IPS-18c (cell line): ENCODE measurements around the gene SMC1B.
"Not testable (repeated sequence)": the region's sequence is repeated elsewhere in the genome, so short reads cannot be mapped to it uniquely, and the experiment has no call there.

Source experiments
- H3K4me3 ChIP-seq: 2 replicates; pipeline ENCODE4 v1.7.0; 2013; ENCODE audit warnings: low read depth, mild to moderate bottlenecking, low read length, moderate library complexity; ENCODE audit not compliant: insufficient read depth
- H3K9me3 ChIP-seq: one replicate; pipeline ENCODE4 v1.6.1; 2013; ENCODE audit warnings: mild to moderate bottlenecking, low read length, moderate library complexity; ENCODE audit not compliant: control insufficient read depth, insufficient read depth

SMC1B gene

GRCh38 chr22:45449442-45449841, 36.0 kb upstream of the SMC1B start:
- H3K9me3 ChIP-seq, H3K4me3 ChIP-seq: not testable (repeated sequence)

DNA sequence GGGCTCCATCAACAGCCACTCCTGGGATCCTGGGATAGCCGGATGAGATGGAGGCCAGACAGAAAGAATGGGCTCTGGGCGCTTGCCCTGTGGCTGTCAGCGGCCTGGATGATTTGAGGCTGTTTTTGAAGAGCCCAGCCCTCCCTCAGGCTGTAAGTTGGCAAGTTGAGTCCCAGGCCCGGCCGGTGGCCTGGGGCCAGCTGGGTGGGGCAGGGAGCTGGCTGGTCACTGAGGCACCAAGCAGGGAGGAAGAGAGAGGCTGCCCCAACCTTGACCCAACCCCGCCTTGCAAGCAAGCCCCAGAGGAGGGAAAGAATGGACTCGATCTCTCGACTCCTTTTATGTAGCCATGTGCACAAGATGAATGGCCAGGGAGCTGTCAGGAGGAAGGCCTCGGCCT, 35.0 kb upstream of the SMC1B start:
- Histone ChIP-seq H3K9me3 (no peaks in the 10 kb centered on the region), H3K4me3 (no peak overlapping the region)

DNA sequence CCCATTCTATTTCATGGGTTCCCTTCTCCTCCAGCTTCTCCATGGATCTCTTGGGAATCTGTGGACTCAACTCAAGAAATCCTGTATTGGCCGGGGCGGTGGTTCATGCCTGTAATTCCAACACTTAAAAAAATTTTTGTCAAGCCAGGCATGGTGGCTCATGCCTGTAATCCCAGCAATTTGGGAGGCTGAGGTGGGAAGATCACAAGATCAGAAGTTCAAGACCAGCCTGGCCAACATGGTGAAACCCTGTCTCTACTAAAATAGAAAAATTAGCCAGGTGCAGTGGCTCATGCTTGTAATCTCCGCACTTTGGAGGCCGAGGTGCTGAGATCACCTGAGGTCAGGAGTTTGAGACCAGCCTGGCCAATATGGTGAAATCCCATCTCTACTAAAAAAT, 34.2 kb upstream of the SMC1B start:
- H3K9me3 ChIP-seq, H3K4me3 ChIP-seq: not testable (repeated sequence)

- Histone ChIP-seq H3K4me3 (no peak overlapping the region), H3K9me3 (no peaks in the 10 kb centered on the region)
Observed at GRCh38 chr22:45446216-45446615, 32.8 kb upstream of the SMC1B start.

- Histone ChIP-seq H3K4me3 (no peak overlapping the region), H3K9me3 (no peaks in the 10 kb centered on the region)
Observed at GRCh38 chr22:45445031-45445710, 31.8 kb upstream of the SMC1B start.

DNA sequence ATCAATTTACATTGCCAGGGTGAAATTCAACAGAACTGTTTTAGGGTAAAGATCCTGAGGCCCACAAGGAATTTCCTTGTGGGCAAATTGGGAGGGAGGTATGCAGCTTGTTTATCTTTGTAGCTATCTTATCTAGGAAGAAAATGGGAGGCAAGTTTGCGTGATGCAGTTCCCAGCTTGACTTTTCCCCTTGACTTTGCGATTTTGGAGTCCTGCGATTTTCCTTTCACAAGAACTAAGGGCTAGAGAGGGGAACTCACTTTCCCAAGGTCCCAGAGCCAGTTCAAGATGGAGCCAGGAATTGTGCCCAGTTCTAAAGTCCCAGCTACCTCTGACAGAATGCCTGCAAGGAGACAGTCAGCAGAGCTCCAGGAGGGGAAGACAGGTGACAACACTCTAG, 30.8 kb upstream of the SMC1B start:
- Histone ChIP-seq H3K9me3 (no peaks in the 10 kb centered on the region), H3K4me3 (no peak overlapping the region)

DNA sequence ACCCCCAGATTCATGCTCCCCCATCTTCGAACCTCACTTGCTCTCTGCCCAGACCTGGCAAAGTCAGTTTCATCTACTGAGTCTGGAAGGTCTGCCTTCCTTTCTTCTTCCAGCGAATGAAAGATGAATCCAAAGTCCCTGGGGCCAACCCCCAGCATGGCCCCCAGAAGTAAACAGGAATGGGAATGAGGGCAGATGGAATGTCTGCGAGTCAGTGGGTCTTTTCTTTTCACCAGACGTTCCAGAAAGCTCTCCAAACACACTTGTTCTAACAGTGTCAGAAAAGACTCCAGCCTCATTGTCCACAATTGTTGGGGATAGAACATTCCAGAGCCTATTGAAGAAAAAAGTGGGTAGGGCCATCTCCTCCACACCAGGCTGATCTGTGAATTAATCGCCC, 28.7 kb upstream of the SMC1B start:
- no peak overlapping the region for H3K4me3 ChIP-seq
- no peaks in the 10 kb centered on the region for H3K9me3 ChIP-seq

DNA sequence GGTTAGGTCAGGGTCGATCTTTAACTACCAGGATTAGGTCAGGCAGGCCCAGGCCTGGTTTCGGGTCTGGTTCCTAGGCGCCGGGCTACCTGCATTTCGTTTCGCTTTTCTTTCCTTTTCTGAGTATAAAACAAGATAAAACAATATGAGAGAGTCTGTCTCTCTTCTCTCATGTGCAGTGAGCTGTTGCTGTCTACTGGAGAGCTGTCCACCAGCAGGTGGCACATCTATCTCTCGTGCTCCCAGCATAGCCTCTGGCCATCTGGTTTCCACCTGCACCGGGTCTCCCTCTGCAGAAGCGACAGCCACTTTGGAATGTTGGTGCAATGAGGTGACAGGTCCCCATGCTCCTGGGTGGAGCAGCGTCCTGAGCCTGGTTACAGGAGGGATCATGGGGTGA, 27.7 kb upstream of the SMC1B start:
- no peak overlapping the region for H3K4me3 ChIP-seq

DNA sequence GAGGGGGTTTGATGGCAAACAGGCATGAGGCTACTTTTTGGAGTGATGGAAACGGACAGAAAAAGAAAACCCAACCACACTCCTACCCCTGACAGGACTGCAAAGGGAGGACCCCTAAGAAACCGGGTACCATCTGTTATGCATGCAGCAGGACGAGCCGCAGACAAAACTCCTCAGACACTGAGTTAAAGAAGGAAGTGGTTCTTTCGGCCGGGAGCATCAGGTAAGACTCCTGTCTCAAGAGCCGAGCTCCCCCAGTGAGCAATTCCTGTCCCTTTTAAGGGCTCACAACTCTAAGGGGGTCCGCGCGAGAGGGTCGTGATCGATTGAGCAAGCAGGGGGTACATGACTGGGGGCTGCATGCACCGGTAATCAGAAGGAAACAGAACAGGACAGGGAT, 27.3 kb upstream of the SMC1B start:
- not testable (repeated sequence) for H3K9me3 ChIP-seq, H3K4me3 ChIP-seq

More for the DNA sequence above, 27.7 kb upstream of the SMC1B start:
- H3K9me3 ChIP-seq, result no peaks in the 10 kb centered on the region

- H3K4me3 ChIP-seq, result no peak overlapping the region
- H3K9me3 ChIP-seq, result no peaks in the 10 kb centered on the region
Observed at GRCh38 chr22:45438336-45438735, 24.9 kb upstream of the SMC1B start.

DNA sequence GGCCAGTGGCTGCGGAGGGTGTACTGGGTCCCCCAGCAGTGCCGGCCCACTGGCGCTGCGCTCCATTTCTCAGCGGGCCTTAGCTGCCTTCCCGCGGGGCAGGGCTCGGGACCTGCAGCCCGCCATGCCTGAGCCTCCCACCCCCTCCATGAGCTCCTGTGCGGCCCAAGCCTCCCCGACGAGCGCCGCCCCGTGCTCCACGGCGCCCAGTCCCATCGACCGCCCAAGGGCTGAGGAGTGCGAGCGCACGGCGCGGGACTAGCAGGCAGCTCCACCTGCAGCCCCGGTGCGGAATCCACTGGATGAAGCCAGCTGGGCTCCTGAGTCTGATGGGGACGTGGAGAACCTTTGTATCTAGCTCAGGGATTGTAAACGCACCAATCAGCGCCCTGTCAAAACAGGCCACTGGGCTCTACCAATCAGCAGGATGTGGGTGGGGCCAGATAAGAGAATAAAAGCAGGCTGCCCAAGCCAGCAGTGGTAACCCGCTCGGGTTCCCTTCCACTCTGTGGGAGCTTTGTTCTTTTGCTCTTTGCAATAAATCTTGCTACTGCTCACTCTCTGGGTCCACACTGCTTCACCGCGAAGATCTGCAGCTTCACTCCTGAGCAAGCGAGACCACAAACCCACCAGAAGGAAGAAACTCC, 23.6 kb upstream of the SMC1B start:
- not testable (repeated sequence) for H3K4me3 ChIP-seq, H3K9me3 ChIP-seq

GRCh38 chr22:45435544-45436139, 22.2 kb upstream of the SMC1B start:
- Histone ChIP-seq H3K4me3 (no peak overlapping the region), H3K9me3 (no peaks in the 10 kb centered on the region)

DNA sequence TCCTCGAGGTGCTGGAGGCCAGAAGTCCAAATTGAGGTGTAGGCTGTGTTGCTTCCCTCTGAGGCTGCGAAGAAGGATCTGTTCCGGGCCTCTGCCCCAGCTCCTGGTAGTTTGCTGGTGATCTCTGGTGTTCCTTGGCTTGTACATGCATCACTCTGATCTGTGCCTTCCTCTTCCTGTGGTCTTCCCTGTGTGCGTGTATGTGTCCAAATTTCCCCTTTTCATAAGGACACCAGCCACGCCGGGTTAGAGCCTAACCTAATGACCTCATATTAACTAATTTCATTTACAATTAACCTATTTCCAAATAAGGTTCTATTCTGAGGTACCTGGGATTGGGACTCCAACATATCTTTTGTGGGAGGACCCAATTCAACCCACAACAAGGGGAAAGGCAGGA, 21.6 kb upstream of the SMC1B start:
- Histone ChIP-seq H3K9me3 (no peaks in the 10 kb centered on the region), H3K4me3 (no peak overlapping the region)

- no peak overlapping the region for H3K4me3 ChIP-seq
- H3K9me3 ChIP-seq, result peaks cover 3% of the 10 kb centered on the region
Observed at GRCh38 chr22:45430871-45431270, 17.5 kb upstream of the SMC1B start.

DNA sequence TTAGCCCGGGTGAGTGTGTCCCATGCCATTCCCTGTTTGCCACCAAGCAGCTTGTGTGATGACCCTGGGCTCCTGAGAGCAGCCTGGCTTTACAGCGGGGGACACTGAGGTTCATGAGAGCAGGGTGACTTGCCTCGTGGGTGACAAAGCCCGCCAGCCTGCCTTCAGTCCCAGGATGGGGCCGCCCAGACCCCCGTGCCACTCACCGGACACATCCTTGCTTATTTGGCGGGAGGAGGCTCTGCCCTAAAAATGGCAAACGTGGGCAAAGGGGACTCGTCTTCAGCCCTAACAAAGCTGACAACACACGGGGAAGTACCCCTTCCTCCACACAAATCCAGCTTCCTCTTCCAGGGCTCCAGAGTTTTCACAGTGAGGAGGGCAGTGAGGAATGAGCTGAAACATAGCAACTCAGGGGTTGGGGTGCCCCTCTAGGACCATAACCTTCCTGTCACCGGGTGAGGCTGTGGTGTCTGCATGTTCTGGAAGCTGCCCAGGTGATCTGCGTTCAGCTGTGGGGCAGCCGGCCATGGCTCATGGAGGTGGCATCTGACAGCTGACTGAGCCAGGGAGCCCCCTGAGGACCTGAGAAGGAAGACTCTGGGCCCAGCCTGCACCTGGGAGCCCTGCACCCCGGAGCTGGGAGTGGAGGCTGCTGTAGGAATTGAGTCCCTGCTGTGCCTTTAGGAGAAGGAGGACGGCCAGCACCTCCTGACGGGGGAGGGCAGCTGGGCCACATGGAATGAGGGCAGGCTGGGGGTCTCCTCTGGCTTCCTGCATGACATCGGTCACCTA, 16.8 kb upstream of the SMC1B start:
- Histone ChIP-seq H3K4me3 (no peak overlapping the region), H3K9me3 (peaks cover 3% of the 10 kb centered on the region)

DNA sequence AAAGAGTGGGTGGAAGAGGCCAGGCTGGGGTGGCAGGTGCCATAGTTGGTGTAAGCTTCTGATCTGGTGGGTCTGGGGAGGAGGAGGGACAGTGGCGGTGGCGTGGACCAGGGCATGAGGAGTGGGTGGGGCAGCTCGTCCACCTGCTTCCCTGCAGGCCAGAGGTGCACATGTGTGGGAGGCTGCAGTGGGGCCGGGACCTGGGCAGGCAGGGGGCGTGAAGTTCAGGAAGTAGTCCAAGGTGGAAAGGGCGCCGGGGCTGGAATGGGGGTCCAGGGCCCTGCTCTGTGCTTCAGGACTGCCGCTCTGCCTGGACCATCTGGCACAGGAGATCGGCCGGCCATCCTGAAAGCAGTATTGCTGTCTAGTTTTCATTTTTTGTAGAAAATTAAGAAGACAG, 16.0 kb upstream of the SMC1B start:
- Histone ChIP-seq H3K4me3 (no peak overlapping the region), H3K9me3 (peaks cover 3% of the 10 kb centered on the region)

DNA sequence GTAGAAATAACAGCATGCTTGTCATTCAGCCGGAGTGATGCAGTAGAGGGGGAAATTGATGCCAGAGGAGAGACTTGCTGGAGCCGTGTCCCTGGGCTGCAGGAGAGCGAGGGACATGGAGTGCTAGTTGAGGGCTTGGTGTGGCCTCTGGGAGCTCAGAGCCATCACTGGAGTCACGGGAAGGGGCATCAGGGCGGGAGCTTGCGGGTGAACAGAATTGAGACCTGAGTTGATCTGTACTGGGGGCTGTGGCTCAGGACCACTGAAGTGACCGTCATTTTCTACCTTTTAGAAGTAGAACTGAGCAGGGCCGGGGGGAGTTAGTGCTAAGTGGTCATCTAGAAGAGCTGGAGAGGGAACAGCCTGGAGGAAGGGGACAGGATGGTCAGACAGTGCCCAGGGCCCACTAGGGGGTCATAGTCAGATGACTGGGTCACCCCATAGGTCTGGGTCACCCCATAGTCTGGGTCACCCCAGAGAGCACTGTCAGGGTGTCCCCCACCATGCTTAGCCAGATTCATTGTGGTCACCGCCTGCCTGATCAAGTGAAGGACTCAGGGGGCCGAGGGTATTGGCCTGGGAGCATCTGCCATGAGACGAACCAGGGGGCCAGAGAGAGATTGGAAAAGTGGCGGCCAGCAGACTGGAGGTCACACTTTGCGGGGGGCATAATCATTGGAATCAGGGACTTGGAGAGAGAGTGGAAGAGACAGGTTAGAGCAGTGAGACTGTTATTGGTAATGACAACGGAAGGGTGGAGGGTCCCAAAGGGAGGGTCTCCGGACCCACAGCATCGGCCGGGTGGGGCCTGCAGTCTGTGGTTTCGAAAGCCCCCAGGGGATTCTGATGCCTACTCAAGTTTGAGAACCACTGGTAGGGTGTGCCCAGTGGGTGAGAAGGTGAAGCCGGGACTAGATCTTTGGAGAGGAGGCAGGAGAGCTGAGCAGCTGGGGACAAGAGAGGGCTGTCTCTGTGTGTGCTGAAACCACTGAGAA, 15.3 kb upstream of the SMC1B start:
- H3K9me3 ChIP-seq, result peaks cover 3% of the 10 kb centered on the region
- H3K4me3 ChIP-seq, result no peak overlapping the region
